Cardiac muscle cell (in vitro differentiated cells and primary cell): Measurements from ENCODE around the gene CASZ1. TPM values are rescaled to one million over a fixed set of nuclear protein-coding genes. Genes with fewer than 3 reads are reported as not detected.

Experiments used
- DNase-seq, 2 donors: peaks; one replicate each; pipeline versions ENCODE4 v3.0.0 to v3.0.0-alpha.2; 2010 to 2017; ENCODE audit warnings: low read depth in 1 of 2, low spot score in 1 of 2
- H3K27ac ChIP-seq: fragments of 200-600 bp; sonication (generic); 2 replicates; pipeline ENCODE4 v1.5.1; 2016
- H3K27me3 ChIP-seq: fragments of 200-600 bp; sonication (generic); 2 replicates; pipeline ENCODE4 v1.6.0; 2016; ENCODE audit warnings: control low read depth
- H3K36me3 ChIP-seq: fragments of 200-600 bp; sonication (generic); 2 replicates; pipeline ENCODE4 v1.5.1; 2016; ENCODE audit warnings: control low read depth
- H3K4me1 ChIP-seq: fragments of 200-600 bp; sonication (generic); 2 replicates; pipeline ENCODE4 v1.8.1; 2017; ENCODE audit warnings: low read depth, mild to moderate bottlenecking, mixed run types
- H3K4me3 ChIP-seq: fragments of 200-600 bp; sonication (generic); 2 replicates; pipeline ENCODE4 v1.5.1; 2016; ENCODE audit warnings: mild to moderate bottlenecking
- H3K9me3 ChIP-seq: fragments of 200-600 bp; sonication (generic); 2 replicates; pipeline ENCODE4 v1.5.1; 2017; ENCODE audit warnings: low read depth, mild to moderate bottlenecking, control low read depth
- CTCF ChIP-seq: IDR thresholded peaks from 2 replicates; pipeline ENCODE4 v1.5.1; 2012; ENCODE audit warnings: low read depth, mild to moderate bottlenecking, low read length
- polyA plus RNA-seq: library from polyadenylated mRNA; unstranded; fragments of >200 nt; fragmentation: Nextera tagmentation; extraction: Ambion mirVana; gene quantifications from 2 replicates; pipeline ENCODE4 v1.2.1, GENCODE V29; 2016
- total RNA-seq: library from RNA; depleted of rRNA; stranded (reverse); fragments of >200 nt; gene quantifications from 2 replicates; pipeline ENCODE4 v1.2.3, GENCODE V29; 2016

CASZ1 gene
- total and polyA plus RNA-seq, 2 experiments from 2014 or later: 53.5 to 87.3 TPM

- no peak for DNase-seq
- no peak for TF ChIP-seq CTCF
- Histone ChIP-seq H3K36me3 (no peaks in the 10 kb centered on the region), H3K27me3 (no peaks in the 10 kb centered on the region), H3K27ac (no peak overlapping the region), H3K4me3 (no peak overlapping the region), H3K9me3 (no peaks in the 10 kb centered on the region), H3K4me1 (peaks cover 14% of the 10 kb centered on the region)
These were observed 27.9 kb downstream of the CASZ1 start for GRCh38 chr1:10768552-10768951.

GRCh38 chr1:10767282-10767681 lies 29.2 kb downstream of the CASZ1 start:
- Histone ChIP-seq H3K36me3 (no peaks in the 10 kb centered on the region), H3K27ac (peak overlapping the region; percentile 48), H3K27me3 (no peaks in the 10 kb centered on the region), H3K4me3 (no peak overlapping the region), H3K9me3 (no peaks in the 10 kb centered on the region), H3K4me1 (peaks cover 13% of the 10 kb centered on the region)
- DNase-seq: no peak
- TF ChIP-seq CTCF: no peak

- H3K4me3 ChIP-seq: no peak overlapping the region
- no peaks in the 10 kb centered on the region for H3K36me3 ChIP-seq
- no peak for DNase-seq
- no peak overlapping the region for H3K27ac ChIP-seq
- TF ChIP-seq CTCF: no peak
- no peaks in the 10 kb centered on the region for H3K9me3 ChIP-seq
- peaks cover 13% of the 10 kb centered on the region for H3K4me1 ChIP-seq
- H3K27me3 ChIP-seq: no peaks in the 10 kb centered on the region
These were observed 30.5 kb downstream of the CASZ1 start for GRCh38 chr1:10765734-10766478.

GRCh38 chr1:10765304-10765703 lies 31.1 kb downstream of the CASZ1 start:
- Histone ChIP-seq H3K27me3 (no peaks in the 10 kb centered on the region), H3K4me3 (no peak overlapping the region), H3K27ac (no peak overlapping the region), H3K36me3 (peaks cover under 1% of the 10 kb centered on the region), H3K9me3 (no peaks in the 10 kb centered on the region), H3K4me1 (peaks cover 13% of the 10 kb centered on the region)
- TF ChIP-seq CTCF: no peak
- no peak for DNase-seq

- Histone ChIP-seq H3K4me1 (peaks cover 13% of the 10 kb centered on the region), H3K36me3 (peaks cover 10% of the 10 kb centered on the region), H3K27ac (no peak overlapping the region), H3K4me3 (no peak overlapping the region), H3K9me3 (no peaks in the 10 kb centered on the region), H3K27me3 (no peaks in the 10 kb centered on the region)
- TF ChIP-seq CTCF: no peak
- no peak for DNase-seq
These were observed 32.1 kb downstream of the CASZ1 start for GRCh38 chr1:10764296-10764798.
